HUDEP-2 (cell line): ENCODE data around the gene EHD4.

Experiments used
- DNase-seq, 76 experiments: peaks; one replicate each; lab custom pipeline; 2025; ENCODE audit not compliant: unreplicated experiment in 76 of 76; lab: John Stamatoyannopoulos, UW

EHD4 gene

DNA sequence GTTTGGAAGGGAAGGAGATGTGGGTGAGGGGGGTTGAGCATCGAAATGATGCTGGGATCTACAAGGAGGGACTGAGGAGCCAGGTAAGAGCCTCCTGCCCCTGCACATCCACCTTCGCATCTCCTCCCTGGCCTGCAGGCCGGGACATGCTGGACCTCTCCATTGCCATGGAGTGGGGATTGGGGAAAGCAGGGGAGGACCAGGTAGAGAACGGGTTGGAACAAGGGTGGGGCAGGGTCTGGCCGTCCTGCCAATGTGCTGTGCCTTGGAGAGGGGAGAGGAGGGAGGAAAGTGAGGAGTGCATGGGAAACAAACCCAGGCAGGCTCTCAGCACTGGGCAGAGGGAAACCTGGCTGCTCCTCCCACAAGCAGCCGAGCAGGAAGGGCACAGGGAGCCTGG is 123.2 kb downstream of the EHD4 start:
- no peak for DNase-seq

DNA sequence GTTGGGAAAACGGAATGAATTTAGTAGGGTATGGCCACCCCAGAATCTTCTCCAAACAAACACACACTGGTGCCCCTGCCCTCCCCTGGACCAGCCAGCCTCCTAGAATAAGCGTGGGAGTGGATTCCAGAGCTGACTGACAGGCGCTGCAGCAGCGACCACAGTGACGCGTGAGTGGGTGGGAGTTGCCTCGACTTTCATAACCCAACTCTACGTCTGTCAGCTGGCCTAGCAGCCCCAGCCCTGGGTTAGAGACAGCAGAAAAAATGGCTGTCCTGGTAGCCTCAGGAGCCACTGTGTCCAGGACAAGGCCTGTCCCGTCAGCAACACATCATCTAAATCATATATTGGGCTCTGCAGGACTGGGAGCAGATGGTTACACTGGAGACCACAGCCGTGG is 123.7 kb downstream of the EHD4 start:
- DNase-seq = no peak

DNA sequence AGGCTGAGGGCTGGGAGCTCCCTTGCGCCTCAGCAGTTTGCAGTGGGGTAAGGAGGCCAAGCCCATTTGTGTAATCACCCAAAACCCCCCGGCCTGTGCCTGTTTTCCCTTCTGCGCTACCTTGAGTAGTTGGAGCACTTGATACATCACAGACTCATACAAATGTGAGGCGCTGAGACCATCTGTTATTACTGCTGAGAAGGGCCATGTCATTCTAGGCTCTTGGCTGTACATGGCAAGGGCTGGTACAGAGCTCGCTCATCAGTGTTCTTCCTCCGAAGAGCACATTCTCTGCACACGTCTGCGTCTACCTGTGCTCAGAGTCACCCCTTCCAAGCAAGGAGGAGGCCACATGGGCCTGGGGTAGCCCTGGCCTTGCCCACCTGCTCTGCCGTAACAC is 124.4 kb downstream of the EHD4 start:
- no peak for DNase-seq

DNA sequence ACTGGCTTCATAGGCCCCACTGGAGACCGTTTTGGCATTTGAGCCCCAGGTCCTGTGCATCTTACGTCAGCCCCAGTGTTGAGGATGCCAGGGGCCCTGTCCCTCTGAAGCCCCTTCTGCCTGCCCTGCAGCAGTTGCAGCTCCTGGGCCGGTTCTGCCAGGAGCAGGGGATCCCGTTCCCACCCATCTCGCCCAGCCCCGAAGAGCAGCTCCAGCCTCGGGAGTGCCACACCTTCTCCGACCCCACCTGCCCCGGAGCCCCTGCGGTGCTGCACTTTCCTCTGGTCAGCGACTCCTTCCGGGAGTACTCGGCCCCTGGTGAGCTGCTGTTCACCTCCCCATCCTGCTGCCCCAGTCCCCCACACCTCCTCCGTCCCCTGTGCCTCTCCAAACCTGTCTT is 125.2 kb downstream of the EHD4 start:
- DNase-seq = no peak
